Common myeloid progenitor, CD34-positive (primary cell): ENCODE measurements around the gene ZNF536.
"Not testable (repeated sequence)": the region's sequence is repeated elsewhere in the genome, so short reads cannot be mapped to it uniquely, and the experiment has no call there.

ENCODE experiments used
- CTCF ChIA-PET: fragments of 350-600 bp; sonication (Branson Sonifier 250); formaldehyde crosslinking; loops from one replicate; lab custom pipeline; 2021; ENCODE audit warnings: antibody characterized with exemption; lab: Charles Lee
- POLR2A ChIA-PET: fragments of 350-600 bp; sonication (Branson Sonifier 250); formaldehyde crosslinking; loops from one replicate; lab custom pipeline; 2021; ENCODE audit warnings: antibody characterized with exemption; lab: Charles Lee
- DNase-seq, 3 donors: peaks; one replicate each; pipeline versions ENCODE4 v3.0.0 to v3.0.0-alpha.2; 2013
- H3K27ac ChIP-seq, 2 experiments: 1 replicate in 1 of 2; 2 replicates in 1 of 2; pipeline ENCODE4 v1.7.0; 2013; ENCODE audit warnings: inconsistent platforms in 2 of 2, low read length in 2 of 2, mild to moderate bottlenecking in 2 of 2, low read depth in 1 of 2, moderate library complexity in 1 of 2; ENCODE audit not compliant: severe bottlenecking in 2 of 2, insufficient read depth in 1 of 2, poor library complexity in 1 of 2
- H3K27me3 ChIP-seq, 5 experiments: replicated peaks in 2 of 5; 1 replicate in 3 of 5; 2 replicates in 2 of 5; pipeline versions ENCODE4 v1.6.1 to v1.7.0; 2013; ENCODE audit warnings: low read length in 4 of 5, mild to moderate bottlenecking in 2 of 5, moderate library complexity in 2 of 5, inconsistent platforms in 1 of 5; ENCODE audit not compliant: insufficient read depth in 5 of 5, control insufficient read depth in 4 of 5
- H3K36me3 ChIP-seq, 4 experiments: 1 replicate in 2 of 4; 2 replicates in 2 of 4; pipeline versions ENCODE4 v1.6.1 to v1.7.0; 2013; ENCODE audit warnings: low read length in 3 of 4, control low read depth in 1 of 4, mild to moderate bottlenecking in 1 of 4; ENCODE audit not compliant: control insufficient read depth in 4 of 4, insufficient read depth in 4 of 4
- H3K4me1 ChIP-seq, 4 experiments: 1 replicate in 3 of 4; 2 replicates in 1 of 4; pipeline versions ENCODE4 v1.6.1 to v1.7.1; 2013; ENCODE audit warnings: low read length in 3 of 4, mild to moderate bottlenecking in 3 of 4, control low read depth in 1 of 4, inconsistent platforms in 1 of 4, moderate library complexity in 1 of 4; ENCODE audit not compliant: control insufficient read depth in 4 of 4, insufficient read depth in 4 of 4; ENCODE audit errors: control extremely low read depth in 1 of 4
- H3K4me3 ChIP-seq, 7 experiments: 1 replicate in 4 of 7; 2 replicates in 3 of 7; pipeline versions ENCODE4 v1.5.1 to v1.7.0; 2013; ENCODE audit warnings: mild to moderate bottlenecking in 7 of 7, low read length in 6 of 7, moderate library complexity in 6 of 7, inconsistent platforms in 2 of 7, low read depth in 2 of 7, control low read depth in 1 of 7; ENCODE audit not compliant: insufficient read depth in 4 of 7, control insufficient read depth in 1 of 7; ENCODE audit errors: extremely low read depth in 1 of 7
- H3K9me3 ChIP-seq, 5 experiments: 1 replicate in 4 of 5; 2 replicates in 1 of 5; pipeline versions ENCODE4 v1.6.1 to v1.7.1; 2013; ENCODE audit warnings: low read length in 4 of 5, mild to moderate bottlenecking in 2 of 5, inconsistent platforms in 1 of 5, low read depth in 1 of 5, moderate library complexity in 1 of 5; ENCODE audit not compliant: control insufficient read depth in 4 of 5, insufficient read depth in 2 of 5; ENCODE audit errors: control extremely low read depth in 1 of 5
- WGBS: methylation state at CpG from one replicate; pipeline ENCODE4 v1.1.5; 2013; ENCODE audit not compliant: insufficient coverage; 5-methylcytosine and 5-hydroxymethylcytosine counted together

Gene ZNF536

GRCh38 chr19:30417166-30417565, 45.0 kb downstream of the ZNF536 start:
- POLR2A ChIA-PET, H3K27ac ChIP-seq, DNase-seq, H3K9me3 ChIP-seq, CTCF ChIA-PET, H3K4me3 ChIP-seq, H3K4me1 ChIP-seq, H3K36me3 ChIP-seq: not testable (repeated sequence)
- no CpG with 5 or more reads among the region's 4 CpGs for WGBS
- H3K27me3 ChIP-seq = peaks cover 4 to 27% (median 8%) of the 10 kb centered on the region in 5 experiments

- no peak overlapping the region for H3K27ac ChIP-seq
- WGBS = 88% methylated on average over 15 of the region's 15 CpGs
- no peak overlapping the region for H3K4me3 ChIP-seq
- H3K27me3 ChIP-seq = peaks cover 2 to 23% (median 6%) of the 10 kb centered on the region in 5 experiments
- ChIA-PET CTCF (no interaction called here), POLR2A (no interaction called here)
- no peaks in the 10 kb centered on the region for H3K4me1 ChIP-seq
- H3K36me3 ChIP-seq = no peaks in the 10 kb centered on the region
- DNase-seq = no peak
- no peaks in the 10 kb centered on the region for H3K9me3 ChIP-seq
These were observed 47.5 kb downstream of the ZNF536 start for GRCh38 chr19:30419568-30420180.

GRCh38 chr19:30420316-30420715, 48.1 kb downstream of the ZNF536 start:
- POLR2A ChIA-PET = no interaction called here
- WGBS = 80% methylated on average over 4 of the region's 8 CpGs
- H3K27ac ChIP-seq = no peak overlapping the region

GRCh38 chr19:30420881-30421280, 48.7 kb downstream of the ZNF536 start:
- Histone ChIP-seq H3K9me3 (no peaks in the 10 kb centered on the region), H3K27ac (no peak overlapping the region), H3K4me1 (no peaks in the 10 kb centered on the region), H3K4me3 (no peak overlapping the region), H3K27me3 (peaks cover 2 to 23% (median 9%) of the 10 kb centered on the region in 5 experiments), H3K36me3 (no peaks in the 10 kb centered on the region)
- POLR2A ChIA-PET = no interaction called here
- CTCF ChIA-PET = no interaction called here
- 85% methylated on average over 6 of the region's 10 CpGs for WGBS
- DNase-seq = no peak

More at GRCh38 chr19:30420316-30420715, 48.1 kb downstream of the ZNF536 start:
- Histone ChIP-seq H3K27me3 (peaks cover 2 to 23% (median 8%) of the 10 kb centered on the region in 5 experiments), H3K9me3 (no peaks in the 10 kb centered on the region), H3K4me3 (no peak overlapping the region), H3K4me1 (no peaks in the 10 kb centered on the region), H3K36me3 (no peaks in the 10 kb centered on the region)
- CTCF ChIA-PET = no interaction called here
- no peak for DNase-seq

- Histone ChIP-seq H3K27me3 (peaks cover 2 to 19% (median 9%) of the 10 kb centered on the region in 5 experiments), H3K4me3 (no peak overlapping the region), H3K4me1 (no peaks in the 10 kb centered on the region), H3K27ac (no peak overlapping the region), H3K36me3 (no peaks in the 10 kb centered on the region), H3K9me3 (no peaks in the 10 kb centered on the region)
- 98% methylated on average over 6 of the region's 8 CpGs for WGBS
- DNase-seq = no peak
- ChIA-PET POLR2A (no interaction called here), CTCF (no interaction called here)
These were observed 49.4 kb downstream of the ZNF536 start for GRCh38 chr19:30421571-30421970.

GRCh38 chr19:30423481-30423880, 51.3 kb downstream of the ZNF536 start:
- H3K27me3 ChIP-seq = peaks cover 1 to 12% (median 8%) of the 10 kb centered on the region in 5 experiments
- POLR2A ChIA-PET = no interaction called here
- no peaks in the 10 kb centered on the region for H3K4me1 ChIP-seq
- H3K4me3 ChIP-seq = no peak overlapping the region
- H3K36me3 ChIP-seq = no peaks in the 10 kb centered on the region
- CTCF ChIA-PET = no interaction called here
- WGBS = 65% methylated on average over 3 of the region's 11 CpGs
- DNase-seq = no peak
- H3K27ac ChIP-seq = no peak overlapping the region
- H3K9me3 ChIP-seq = no peaks in the 10 kb centered on the region

- Histone ChIP-seq H3K36me3 (no peaks in the 10 kb centered on the region), H3K27ac (no peak overlapping the region), H3K9me3 (no peaks in the 10 kb centered on the region), H3K27me3 (peaks cover 0 to 5% (median 0%) of the 10 kb centered on the region in 5 experiments), H3K4me3 (no peak overlapping the region), H3K4me1 (no peaks in the 10 kb centered on the region)
- DNase-seq = no peak
- ChIA-PET CTCF (no interaction called here), POLR2A (interaction anchor here (0.7 kb wide), 1 partner anchor 398 kb away, joined by 3 read pairs; no protein-coding TSS in a partner anchor)
- 94% methylated on average over 6 of the region's 9 CpGs for WGBS
These were observed 54.0 kb downstream of the ZNF536 start for GRCh38 chr19:30425885-30426838.
